ENCODE measurements around the gene TNF.

DNA sequence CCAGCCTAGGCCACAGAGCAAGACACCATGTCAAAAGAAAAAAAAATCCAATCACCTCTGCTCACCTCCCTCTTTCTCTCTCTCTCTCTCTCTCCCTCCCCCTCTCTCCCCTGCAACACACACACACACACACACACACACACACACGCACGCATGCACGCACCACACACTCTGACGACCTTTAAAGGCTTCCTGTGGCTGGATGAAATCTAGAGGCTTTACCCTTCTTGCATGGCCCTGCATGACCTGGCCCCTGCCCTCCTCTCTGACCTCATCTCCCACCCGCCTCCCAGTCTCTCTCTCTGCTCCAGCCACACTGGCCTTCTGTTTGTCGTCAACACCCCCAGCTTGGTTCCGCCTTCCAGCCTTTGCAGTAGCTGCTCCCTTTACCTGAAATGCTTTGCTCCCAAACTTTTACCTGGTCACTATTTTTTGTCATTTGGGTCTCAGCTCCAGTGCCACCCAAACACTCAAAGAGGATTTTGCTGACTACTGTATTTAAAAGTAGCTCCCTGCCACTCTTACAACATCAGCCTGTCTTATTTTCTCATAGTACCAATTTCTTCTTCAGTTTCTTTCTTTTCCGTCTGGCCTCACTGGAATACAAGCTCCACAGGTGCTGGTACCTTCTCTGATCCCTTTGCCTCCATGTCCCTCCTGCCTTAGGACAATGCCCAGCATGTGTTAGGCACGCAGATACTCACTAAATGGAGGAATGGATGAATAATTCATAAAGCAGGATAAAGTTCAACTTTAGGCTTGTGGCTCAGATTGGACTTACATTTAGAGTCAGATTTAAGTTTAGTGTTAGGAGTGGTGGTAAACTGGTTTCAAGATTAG, 7.6 kb upstream of the TNF start:
- no peak for TF ChIP-seq POLR2AphosphoS5 (IDR thresholded peaks at IDR 0.05; ENCODE audit: low read depth, low read length)
- TF ChIP-seq CTCF (IDR thresholded peaks at IDR 0.05), result no peak
- TF ChIP-seq TCF7L2 (IDR thresholded peaks at IDR 0.05; ENCODE audit: low read depth, low read length), result no peak
- TF ChIP-seq REST (IDR thresholded peaks at IDR 0.05; ENCODE audit: insufficient read depth in 1 of 2, low read depth in 2 of 2, low read length in 1 of 2), result no peak
- no peak for TF ChIP-seq SIN3A (IDR thresholded peaks at IDR 0.05; ENCODE audit: borderline replicate concordance, insufficient read depth, low read depth, low read length)

All from Panc1 (cell line).